8988T (cell line): ENCODE data around the gene PALM3.

Experiments used
- DNase-seq: peaks from one replicate; pipeline ENCODE4 v3.0.0; 2011

The PALM3 gene, protein sequence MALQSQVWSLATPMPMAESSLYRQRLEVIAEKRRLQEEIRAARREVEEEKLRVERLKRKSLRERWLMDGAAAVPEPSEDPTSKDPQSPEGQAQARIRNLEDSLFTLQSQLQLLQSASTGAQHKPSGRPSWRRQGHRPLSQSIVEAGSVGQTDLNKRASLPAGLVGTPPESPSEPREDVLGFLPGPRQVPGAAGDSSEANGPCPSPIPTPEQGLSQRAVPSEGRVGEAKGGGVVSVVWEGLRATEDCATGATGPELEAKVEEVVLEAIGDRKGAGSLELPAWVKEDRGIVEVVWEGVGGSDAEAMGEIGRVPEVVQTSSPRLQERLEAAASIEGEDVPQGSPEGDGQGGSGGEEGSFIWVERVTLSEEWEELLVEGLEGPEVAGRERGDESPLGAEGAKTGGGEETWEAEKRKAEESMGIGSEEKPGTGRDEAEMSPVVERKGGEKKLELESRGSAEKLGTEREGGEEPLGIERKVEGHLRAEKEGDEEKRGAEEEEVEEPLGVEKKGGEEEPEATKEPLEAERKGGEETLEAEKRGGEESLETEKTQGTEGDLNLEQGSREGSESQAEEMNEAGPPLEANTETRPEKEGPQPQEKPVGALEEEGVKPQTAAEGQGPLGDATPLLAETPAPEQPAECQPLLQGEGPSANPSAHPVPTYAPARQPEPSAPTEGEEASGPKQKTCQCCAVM

DNA sequence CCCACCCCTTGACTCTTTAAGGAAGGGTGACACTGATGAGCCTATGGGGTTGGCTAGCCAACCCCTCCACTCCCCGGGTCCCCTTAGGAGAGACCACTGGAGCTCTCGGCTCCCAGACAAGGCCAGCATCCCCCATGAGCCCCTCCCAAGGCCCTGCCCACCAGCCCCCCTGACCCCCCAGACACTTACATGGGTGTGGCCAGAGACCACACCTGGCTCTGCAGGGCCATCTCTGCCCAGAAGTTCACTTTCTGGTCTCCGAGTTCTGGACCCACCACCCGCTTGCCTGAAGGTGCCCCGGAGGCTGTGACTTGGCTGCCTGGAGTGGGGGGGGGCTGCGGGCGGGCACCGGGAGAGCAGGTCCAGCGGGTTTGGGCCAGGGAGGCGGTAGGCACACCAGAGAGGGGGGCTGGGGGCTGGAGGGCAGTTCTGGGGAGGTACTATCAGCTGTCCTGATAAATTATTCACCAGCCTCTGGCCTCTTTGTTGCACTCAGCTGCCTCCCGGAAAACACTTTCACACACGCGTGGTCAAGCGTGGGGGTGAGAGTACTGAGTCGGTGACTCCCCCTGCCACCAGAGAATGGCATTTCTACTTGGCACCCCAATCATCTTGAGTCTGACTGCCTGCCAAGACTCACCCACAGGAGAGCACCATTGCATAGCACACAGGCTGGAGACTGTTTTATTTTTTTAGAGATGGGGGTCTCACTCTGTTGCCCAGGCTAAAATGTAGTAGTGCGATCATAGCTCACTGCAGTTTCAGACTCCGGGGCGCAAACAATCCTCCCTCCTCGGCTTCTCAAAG, at the start of gene PALM3:
TSS of gene PALM3 (minus strand) at position 326 of the 807 bp plus-strand sequence. CDS start at position 230, 96 bp downstream.
- DNase-seq, result no peak

DNA sequence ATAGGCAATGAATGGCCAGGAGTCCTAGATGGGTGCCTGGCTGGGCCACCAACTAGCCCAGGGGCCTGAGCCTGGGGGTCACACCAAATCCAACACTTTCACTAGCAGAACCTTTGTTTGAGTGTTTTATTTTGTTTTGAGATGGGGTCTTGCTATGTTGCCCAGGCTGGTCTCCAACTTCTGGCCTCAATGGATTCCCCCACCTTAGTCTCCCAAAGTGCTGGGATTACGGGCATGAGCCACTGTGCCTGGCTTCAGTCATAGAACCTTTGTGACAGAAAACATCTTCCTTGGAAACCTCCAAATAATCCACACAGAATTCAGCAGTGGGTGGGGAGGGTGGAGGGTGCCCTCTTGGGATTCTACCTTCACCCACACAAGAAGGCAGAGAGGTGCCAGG, 49.6 kb upstream of the PALM3 start:
- no peak for DNase-seq

DNA sequence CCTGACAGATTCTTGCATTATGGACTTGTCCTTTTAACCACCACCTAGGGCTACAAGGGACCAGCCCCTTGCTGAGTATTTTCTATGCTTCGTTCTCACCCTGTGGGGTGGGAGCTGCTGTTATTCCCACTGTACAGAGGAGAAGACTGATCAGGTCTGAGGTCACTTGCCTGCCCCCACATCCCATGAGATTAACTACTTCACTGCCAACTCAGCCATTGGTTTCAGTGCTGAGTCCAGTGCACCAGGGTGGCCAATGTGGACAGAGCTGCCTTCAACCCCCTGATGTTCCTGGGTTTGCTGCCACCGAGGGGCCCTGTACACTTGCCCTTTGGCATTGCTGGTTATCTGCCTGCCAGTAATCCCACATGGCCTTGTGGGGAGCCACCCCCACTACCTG, 48.8 kb upstream of the PALM3 start:
- DNase-seq, result no peak

DNA sequence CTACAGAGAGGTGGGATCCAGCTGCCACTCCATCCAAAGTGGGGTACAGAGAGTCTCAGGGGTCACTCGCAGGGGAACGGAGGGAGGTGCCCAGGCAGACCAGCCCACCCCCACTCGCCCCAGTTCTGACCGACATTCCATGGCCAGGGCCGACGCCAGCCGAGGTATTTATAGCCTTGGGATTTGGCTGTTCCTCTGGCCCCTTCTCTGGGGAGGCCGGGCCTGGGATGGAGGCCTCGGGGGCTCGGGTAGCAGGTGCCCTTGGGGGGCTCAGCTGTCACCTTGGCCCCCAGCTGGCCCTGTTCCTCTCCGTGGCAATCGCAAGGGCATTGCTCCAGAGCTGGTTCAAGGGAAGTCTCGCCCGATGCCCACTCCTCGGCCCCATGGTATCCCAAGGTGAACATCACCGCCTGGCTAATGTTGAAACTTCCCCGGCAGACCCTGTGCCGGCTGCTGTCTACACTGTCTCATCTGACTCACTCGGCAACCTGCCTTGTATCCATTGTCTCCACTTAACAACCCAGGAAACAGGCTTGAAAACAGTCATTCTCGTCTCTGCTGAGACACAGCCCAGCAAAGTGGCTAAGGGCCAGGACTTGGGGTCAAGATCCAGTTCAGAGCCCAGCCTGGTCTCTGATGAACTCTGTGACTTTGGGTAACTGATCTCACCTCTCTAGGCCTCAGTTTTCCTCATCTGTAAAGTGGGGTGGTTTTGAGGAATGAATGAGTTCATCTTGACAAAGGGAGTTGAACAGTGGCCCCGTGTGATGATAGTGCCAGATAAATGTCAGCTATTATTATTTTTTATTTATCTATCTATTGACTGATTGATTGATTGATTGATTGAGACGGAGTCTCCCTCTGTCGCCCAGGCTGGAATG, 45.9 kb upstream of the PALM3 start:
- no peak for DNase-seq

DNA sequence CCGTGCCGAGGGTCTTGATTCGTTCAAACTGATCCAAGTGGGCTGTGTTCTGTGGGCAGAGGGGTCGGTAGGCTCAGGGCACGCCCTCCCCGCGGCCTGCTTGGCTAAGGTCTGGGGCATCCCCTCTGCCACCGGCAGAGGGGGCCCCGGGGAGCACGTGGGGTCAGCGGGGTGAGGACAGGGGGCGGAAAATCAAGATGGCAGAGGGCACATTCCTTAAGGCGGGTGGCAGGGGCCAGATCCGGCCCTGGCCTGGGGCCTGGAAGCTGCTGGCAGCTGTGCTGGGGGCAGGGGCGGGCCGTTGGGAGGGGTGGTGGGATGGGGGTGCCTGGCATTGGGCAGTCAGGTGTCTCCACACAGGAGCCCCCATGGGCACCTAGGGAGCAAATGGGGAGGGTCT, 45.0 kb upstream of the PALM3 start:
- no peak for DNase-seq

DNA sequence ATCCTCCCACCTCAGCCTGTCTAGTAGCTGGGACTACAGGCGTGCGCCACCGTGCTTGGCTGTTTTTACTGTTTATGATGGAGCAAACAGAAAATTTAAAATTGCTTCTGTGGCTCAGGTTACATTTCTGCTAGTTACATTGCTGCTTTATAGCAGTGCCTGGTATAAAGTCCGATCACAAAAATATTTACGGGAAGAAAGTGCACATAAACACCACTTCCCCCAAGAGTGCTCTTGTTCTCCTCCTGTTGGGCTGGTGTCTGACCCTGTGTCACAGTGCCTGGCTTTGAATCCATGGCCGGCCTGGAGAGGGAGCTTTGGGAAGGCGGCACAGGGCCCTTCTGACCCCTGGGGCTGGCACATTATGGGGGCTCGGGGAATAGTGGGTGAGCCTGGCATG, 43.8 kb upstream of the PALM3 start:
- DNase-seq, result no peak

DNA sequence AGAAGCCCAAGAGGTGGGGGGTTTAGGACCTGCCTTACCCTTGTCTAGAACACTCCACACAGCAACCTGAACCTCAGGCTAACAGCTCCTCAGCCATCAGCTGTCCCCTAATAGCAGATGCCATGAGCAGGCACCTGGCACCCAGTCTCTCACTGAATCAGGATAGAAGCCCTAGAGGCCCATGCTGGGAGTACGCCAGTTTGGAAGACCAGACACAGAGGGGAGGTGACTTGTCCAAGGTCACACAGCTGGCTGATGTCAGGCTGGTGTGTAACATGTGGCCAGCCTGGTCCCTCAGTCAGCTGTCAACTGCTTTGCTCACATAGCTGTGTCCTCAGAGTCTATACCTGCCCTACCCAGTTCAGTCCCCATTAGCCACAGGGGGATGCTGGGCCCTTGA, 41.4 kb upstream of the PALM3 start:
- DNase-seq, result no peak

DNA sequence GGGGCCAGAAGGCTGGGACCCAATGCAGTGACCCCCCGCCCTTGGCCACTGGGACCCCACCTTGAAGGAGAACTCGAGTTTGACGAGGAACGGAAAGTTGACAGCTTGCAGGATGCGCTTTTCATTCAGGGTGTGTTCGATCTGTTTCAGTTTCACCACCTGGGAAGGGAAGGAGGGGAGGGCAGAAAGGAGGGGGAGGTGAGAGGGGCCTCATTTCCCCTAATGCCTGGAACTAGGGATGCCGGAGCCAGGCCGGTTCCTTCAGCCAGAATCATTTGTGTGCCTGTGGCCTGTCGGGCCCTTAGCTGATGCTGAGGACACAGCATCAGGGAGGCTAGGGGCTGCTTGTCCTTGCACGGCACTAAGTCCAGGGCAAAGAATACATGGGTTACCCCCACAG, 40.9 kb upstream of the PALM3 start:
- no peak for DNase-seq

DNA sequence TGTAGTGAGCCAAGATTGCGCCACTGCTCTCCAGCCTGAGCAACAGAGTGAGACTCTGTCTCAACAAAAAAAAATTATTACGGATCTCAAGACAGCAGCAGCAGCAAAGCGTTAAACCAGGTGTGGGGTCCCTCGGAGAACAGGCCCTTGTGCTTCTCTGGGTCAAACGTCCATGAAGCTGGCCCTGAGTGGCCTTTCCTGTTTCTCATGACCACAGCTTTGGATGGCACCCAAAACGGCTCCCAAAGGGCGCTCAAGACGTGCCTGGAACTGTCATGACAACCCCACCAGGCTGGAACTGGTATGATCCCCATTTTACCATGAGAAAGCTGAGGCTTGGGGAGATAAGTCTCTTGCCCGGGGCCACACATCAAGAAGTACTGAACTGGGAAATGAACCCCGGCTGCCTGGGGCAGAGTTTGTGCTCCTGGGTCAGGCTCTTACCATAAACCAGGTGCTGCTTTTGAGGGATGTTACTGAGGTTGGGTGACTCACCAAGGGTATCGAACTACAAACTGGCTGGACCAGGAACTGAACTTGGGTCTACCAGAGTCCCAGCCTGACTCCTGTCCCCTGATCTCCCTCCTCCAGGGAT, 40.3 kb upstream of the PALM3 start:
- no peak for DNase-seq

DNA sequence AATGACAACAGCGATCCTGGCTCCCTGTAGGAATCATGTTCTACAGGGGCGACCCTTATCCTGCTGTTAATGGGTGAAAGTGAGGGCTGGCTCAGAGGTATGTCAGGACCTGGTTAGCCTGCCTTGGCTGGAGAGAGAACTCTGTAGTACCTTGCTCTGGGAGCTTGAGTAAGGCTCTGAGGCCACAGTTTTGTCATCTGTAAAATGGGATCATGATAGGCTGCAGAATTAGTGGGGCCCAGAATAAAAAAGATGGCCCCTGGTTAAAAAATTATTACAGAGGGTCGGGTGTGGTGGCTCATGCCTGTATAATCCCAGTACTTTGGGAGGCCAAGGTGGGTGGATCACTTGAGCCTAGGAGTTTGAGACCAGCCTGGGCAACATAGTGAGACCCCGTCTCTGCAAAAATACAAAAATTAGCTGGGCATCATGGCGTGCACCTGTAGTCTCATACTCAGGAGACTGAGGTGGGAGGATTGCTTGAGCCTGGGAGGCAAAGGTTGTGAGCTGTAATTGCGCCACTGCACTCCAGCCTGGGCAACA, 39.2 kb upstream of the PALM3 start:
- DNase-seq, result no peak

DNA sequence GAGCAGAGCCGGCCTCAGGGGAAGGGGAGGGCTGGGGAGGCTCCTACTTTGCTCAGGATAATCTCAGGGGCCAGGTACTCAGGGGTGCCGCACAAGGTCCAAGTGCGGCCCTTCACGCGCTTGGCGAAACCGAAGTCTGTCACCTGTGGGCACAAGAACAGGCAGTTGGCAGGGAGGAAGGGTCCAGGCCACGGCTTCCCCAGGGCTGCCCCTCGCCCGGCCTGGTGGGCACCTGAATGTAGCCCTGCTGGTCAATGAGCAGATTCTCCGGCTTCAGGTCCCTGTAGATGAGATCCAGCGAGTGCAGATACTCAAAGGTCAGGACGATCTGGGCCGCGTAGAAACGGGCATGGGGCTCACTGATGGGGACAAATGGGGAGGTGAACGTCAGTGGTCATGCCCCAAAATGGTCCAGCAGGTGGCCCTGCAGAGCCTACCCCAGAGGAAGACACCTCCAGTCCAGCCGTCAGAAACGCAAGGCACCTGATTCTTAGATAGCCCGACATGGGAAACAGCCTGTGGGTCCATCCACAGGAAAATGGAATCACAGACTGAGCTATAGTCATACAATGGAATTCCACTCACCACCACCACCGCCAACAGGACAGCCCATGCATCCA, 35.8 kb upstream of the PALM3 start:
- DNase-seq, result no peak

DNA sequence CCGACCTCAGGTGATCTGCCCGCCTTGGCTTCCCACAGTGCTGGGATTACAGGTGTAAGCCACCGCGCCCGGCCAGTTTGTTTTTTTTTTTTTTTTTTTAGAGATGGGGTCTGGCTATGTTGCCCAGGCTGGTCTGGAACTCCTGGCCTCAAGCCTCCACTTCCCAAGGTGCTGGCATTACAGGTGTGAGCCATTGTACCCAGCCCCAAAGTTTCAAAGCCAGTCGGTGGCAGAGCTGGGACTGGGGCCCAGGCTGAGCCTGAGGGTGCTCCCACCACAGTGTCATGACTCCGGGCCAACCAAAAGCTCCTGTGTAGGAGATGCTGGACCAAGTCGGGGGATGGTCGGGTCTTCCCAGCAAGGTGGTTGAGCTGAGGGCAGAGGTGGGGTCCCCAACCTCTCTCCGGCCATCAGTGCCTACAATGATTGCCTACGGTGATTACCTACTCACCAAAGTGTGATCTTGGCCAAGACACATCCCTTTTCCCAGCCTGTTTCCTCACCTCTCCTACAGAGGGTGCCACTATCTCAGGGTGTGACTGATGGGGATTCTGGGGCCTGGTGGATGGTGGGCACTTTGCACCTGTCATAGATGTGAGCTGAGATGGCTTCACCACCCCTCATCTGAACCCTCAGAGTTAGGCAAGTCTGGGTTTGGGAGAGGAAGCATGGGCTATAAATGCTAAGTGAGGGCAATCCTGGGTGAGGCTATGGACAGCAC, 34.6 kb upstream of the PALM3 start:
- DNase-seq, result no peak

DNA sequence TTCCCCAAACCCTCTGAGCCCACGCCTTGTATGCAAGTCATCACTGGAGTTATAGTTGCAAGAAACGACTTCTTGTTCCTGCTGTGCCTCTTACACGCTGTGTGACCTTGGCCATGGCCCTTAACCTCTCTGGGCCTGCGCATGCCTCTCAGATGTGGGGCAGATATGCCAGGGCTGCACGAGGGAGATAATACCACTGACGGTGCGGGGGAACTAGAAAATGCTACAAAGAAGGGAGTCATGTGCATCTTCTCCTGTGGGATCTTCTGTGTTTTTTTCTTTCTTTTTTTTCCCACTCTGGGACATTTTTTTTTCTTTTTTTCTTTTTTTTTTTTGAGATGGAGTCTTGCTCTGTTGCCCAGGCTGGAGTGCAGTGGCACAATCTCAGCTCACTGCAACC, 33.0 kb upstream of the PALM3 start:
- DNase-seq, result no peak

DNA sequence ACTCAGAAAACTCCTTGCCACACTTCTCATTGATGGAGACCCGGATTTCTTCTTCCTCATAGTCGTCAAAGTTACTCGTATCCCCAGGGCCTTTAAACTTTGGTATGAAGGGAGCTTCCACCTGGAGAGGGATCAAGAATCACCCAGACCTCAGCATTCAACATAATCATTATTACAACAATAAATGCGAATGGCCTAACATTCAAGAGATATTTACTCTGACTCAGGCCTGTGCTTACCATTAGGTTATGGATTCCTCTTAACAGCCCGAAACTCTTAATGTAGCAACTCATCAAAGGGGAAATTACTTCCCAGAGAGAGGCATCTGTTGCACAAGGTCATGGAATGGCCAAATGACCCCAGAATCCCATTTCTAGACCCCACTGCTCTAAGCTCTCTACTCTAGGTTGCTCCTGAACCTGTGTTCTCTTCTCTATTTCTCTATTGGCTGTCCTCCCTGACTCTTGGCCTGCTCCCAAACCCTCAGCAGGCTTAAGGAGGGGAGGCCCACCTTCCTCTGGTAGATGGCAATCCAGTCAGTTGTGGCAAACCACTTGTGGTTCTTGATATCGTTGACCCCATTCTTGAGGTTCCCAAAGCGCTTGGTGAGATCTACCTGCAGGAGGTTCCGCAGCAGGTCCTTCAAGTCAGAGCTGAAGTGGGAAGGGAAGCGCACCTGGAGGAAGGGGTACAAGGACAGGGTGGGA, 31.4 kb upstream of the PALM3 start:
- DNase-seq, result no peak

DNA sequence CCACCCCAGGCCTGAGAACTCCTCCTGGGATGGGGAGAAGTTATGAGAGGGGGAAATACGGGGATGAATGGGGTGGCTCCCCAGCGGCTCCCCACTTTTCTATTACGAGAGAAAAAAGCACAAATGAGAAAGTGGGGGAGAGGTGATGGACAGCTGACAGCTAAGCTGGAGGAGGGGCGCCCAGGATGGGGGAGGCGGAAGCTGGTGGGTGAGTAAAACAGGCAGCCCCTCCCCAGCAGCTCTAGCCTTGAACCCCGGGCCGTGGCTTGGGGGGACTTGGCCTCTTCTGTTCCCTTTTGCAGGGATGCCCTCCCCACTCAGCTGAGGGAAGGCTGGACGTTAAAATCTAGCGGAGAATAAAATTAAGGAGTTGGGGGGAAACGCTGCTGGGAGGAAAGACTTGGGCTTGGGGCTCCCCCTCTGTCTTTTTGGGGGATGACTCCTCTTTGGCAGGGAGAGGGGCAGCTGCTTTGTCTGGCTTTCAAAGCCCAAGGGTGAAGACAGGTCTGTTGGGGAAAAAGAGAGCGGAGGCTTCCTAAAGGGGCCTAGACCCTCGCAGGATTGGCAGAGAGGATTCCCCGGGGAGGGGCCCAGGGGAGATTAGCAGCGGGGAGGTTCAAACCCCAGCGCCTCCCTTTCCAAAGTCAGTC, 30.1 kb upstream of the PALM3 start:
- no peak for DNase-seq

DNA sequence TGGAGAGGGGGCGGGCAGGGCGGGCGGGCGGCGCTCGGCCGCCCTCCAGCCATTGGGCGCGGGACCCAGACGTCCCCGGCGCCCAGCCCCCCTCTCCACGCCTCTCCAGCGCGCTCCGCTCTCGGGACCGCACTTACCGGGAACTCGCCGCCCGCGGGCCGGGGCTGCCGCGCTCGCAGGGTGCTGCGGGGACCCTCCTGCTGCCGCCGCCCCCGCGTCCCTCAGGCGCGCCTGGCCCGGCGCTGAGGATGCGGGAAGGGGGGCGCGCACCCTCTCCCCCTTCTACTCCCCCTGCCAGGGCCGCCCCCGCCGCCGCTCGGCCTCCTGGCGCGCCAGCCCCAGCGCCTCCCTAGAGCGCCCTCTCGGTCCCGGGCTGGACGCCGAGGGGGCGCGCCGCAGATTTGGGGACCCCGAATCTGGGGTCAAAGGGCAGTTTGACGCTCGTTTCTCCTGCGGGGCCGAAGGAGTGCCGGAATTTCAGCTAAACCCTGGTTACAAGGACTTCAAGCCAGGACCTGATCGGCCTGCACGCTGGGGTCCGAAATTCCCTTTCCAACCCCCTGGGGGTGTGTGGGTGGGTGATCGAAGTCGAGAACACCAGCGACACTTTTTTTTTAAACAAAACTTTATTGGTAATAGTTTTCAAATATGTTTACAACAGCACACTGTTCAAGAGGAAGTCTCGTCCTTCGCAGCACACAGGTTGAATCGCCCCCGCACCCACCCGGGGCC, 29.4 kb upstream of the PALM3 start:
- DNase-seq, result peak; percentile 81

DNA sequence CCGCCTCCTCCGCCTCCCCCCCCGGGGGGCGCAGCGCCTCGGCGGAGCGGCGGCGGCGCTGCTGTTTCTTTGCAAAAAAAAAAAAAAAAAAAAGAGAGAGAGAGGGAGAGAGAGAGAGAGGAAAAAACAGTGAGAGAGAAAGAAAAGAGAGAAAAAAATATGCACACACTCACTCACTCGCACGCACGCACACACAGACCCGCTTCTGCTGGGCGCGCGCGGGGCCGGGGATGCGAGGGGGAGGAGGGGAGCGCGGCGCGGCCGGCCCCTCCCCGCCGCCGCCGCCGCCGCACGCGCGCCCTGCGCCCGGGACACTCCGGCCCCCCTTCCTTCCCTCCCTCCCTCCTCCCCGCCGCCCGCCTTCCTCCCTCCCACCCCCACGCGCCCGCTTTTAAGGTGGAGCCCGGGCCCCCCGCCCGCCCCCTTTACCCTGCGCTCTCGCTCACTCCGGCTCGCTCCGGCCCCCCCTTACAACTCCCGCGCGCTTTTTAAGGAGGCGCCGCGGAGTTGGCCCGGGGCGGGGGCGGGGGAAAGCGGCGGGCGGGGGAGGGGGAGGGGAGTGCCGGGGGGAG, 28.7 kb upstream of the PALM3 start, which contains the start of gene SAMD1:
TSS of gene SAMD1 (minus strand) at position 243 of the 572 bp plus-strand sequence.
- DNase-seq, result peak; percentile 77
